ENCODE measurements around the gene AGPS.

AGPS gene

GRCh38 chr2:177553176-177553884 is 160.8 kb downstream of the AGPS start:
- peak; percentile 73 to 90 (median 82) for DNase-seq

GRCh38 chr2:177554365-177554764 is 161.8 kb downstream of the AGPS start:
- no peak for DNase-seq

GRCh38 chr2:177556153-177556552 is 163.6 kb downstream of the AGPS start:
- DNase-seq, result no peak

GRCh38 chr2:177557794-177558193 is 165.2 kb downstream of the AGPS start:
- no peak for DNase-seq

- DNase-seq, result no peak
Observed at GRCh38 chr2:177559638-177560037, 167.1 kb downstream of the AGPS start.

- DNase-seq, result no peak
Observed at GRCh38 chr2:177568390-177568789, 175.8 kb downstream of the AGPS start.

- DNase-seq, result no peak
Observed at GRCh38 chr2:177568893-177569292, 176.3 kb downstream of the AGPS start.

- DNase-seq, result peak in 1 of 3 donors; percentile 2
Observed at GRCh38 chr2:177572236-177572671, 179.7 kb downstream of the AGPS start.

GRCh38 chr2:177573120-177573519 is 180.5 kb downstream of the AGPS start:
- DNase-seq, result no peak

GRCh38 chr2:177574356-177574755 is 181.8 kb downstream of the AGPS start:
- DNase-seq, result no peak

- no peak for DNase-seq
Observed at GRCh38 chr2:177575358-177575757, 182.8 kb downstream of the AGPS start.

- DNase-seq, result no peak
Observed at GRCh38 chr2:177577075-177577474, 184.5 kb downstream of the AGPS start.

- no peak for DNase-seq
Observed at GRCh38 chr2:177578454-177578853, 185.9 kb downstream of the AGPS start.

GRCh38 chr2:177579486-177580036 is 187.0 kb downstream of the AGPS start:
- DNase-seq, result no peak

GRCh38 chr2:177582000-177582399 is 189.4 kb downstream of the AGPS start:
- DNase-seq, result no peak

GRCh38 chr2:177584030-177584692 is 191.6 kb downstream of the AGPS start:
- peak; percentile 46 to 59 (median 50) for DNase-seq

GRCh38 chr2:177585234-177585863 is 192.8 kb downstream of the AGPS start:
- DNase-seq, result no peak

- DNase-seq, result no peak
Observed at GRCh38 chr2:177586154-177586553, 193.6 kb downstream of the AGPS start.

- no peak for DNase-seq
Observed at GRCh38 chr2:177587371-177587770, 194.8 kb downstream of the AGPS start.

GRCh38 chr2:177588671-177589070 is 196.1 kb downstream of the AGPS start:
- no peak for DNase-seq

- DNase-seq, result no peak
Observed at GRCh38 chr2:177589186-177589585, 196.6 kb downstream of the AGPS start.

GRCh38 chr2:177592397-177592796 is 199.8 kb downstream of the AGPS start:
- no peak for DNase-seq

- no peak for DNase-seq
Observed at GRCh38 chr2:177592945-177593344, 200.4 kb downstream of the AGPS start.

- no peak for DNase-seq
Observed at GRCh38 chr2:177593402-177593801, 200.8 kb downstream of the AGPS start.

All from suppressor macrophage treated with lipopolysaccharide for 1 hour (primary cell).